Spleen (tissue), 11 donors: ENCODE measurements around the gene DHCR7. TPM values are rescaled to one million over a fixed set of nuclear protein-coding genes. Genes with fewer than 3 reads are reported as not detected.

Source experiments
- DNase-seq: peaks from one replicate; pipeline ENCODE4 v3.0.0-alpha.2; 2020
- H3K27ac ChIP-seq, 8 donors: fragments of 200-600 bp; sonication (generic) in 7 of 8; 1 replicate in 4 of 8; 2 replicates in 4 of 8; pipeline versions ENCODE4 v1.5.0 to v1.8.0; 2016 to 2021; ENCODE audit warnings: inconsistent platforms in 4 of 8, mild to moderate bottlenecking in 4 of 8, moderate library complexity in 1 of 8
- H3K27me3 ChIP-seq, 7 donors: fragments of 200-600 bp; sonication (generic) in 6 of 7; replicated peaks in 1 of 7; 1 replicate in 4 of 7; 2 replicates in 3 of 7; pipeline versions ENCODE4 v1.5.0 to v1.8.0; 2016 to 2021; ENCODE audit warnings: inconsistent platforms in 3 of 7, mild to moderate bottlenecking in 1 of 7
- H3K36me3 ChIP-seq, 6 donors: fragments of 200-600 bp; sonication (generic) in 5 of 6; 1 replicate in 4 of 6; 2 replicates in 2 of 6; pipeline versions ENCODE4 v1.5.0 to v1.8.0; 2016 to 2021; ENCODE audit warnings: inconsistent platforms in 2 of 6
- H3K4me1 ChIP-seq, 6 donors: fragments of 200-600 bp; sonication (generic) in 5 of 6; 1 replicate in 3 of 6; 2 replicates in 3 of 6; pipeline versions ENCODE4 v1.5.0 to v1.8.0; 2016 to 2021; ENCODE audit warnings: inconsistent platforms in 3 of 6
- H3K4me3 ChIP-seq, 8 donors: fragments of 200-600 bp; sonication (generic) in 7 of 8; 1 replicate in 4 of 8; 2 replicates in 4 of 8; pipeline versions ENCODE4 v1.5.0 to v1.8.0; 2016 to 2021; ENCODE audit warnings: inconsistent platforms in 4 of 8, mild to moderate bottlenecking in 4 of 8, moderate library complexity in 2 of 8
- H3K9me3 ChIP-seq, 8 donors: fragments of 200-600 bp; sonication (generic) in 7 of 8; 1 replicate in 4 of 8; 2 replicates in 4 of 8; pipeline versions ENCODE4 v1.5.0 to v1.8.0; 2016 to 2021; ENCODE audit warnings: inconsistent platforms in 4 of 8
- POLR2A ChIP-seq, 3 donors: fragments of 450-650 bp; IDR thresholded peaks; one replicate each; pipeline ENCODE4 v1.5.1; 2017; ENCODE audit warnings: antibody characterized with exemption in 3 of 3, mild to moderate bottlenecking in 1 of 3
- POLR2AphosphoS5 ChIP-seq, 3 donors: sonication (generic); formaldehyde crosslinking; IDR thresholded peaks; one replicate each; pipeline ENCODE4 v1.5.1; 2017; ENCODE audit warnings: antibody characterized with exemption in 3 of 3
- WGBS, 5 donors: extraction: QIAGEN DNeasy Blood & Tissue Kit in 3 of 5; methylation state at CpG; one replicate each; pipeline versions ENCODE4 v1.1.5 to v1.1.7; 2013 to 2018; 5-methylcytosine and 5-hydroxymethylcytosine counted together
- intact Hi-C: fragments of 100-400 bp; cut with DNase I; formaldehyde crosslinking; loops from one replicate; pipeline ENCODE4 v1.15.0; 2023; ENCODE audit warnings: low total_unique reads
- polyA plus RNA-seq, 3 donors: library from polyadenylated mRNA; stranded (reverse); fragments of 200-250 nt; gene quantifications; one replicate each; pipeline ENCODE4 v1.2.1, GENCODE V29; 2013
- total RNA-seq, 7 donors: library from RNA; depleted of rRNA in 3 of 7; stranded (reverse); fragments of >200 nt in 3 of 7; fragmentation: NEBNext Ultra II Directional in 4 of 7; extraction: Animal tissue kit (Norgen Biotek cat#: 25700) in 4 of 7; gene quantifications; one replicate each; pipeline versions ENCODE4 v1.1.0 to v1.2.1, GENCODE V29; 2016 to 2021
- TF ChIP-seq, protein P1 (sequence below), 11 experiments: fragments of 200-600 bp in 7 of 11; fragments of 450-650 bp in 4 of 11; sonication (generic) in 4 of 11; IDR thresholded peaks in 8 of 11; conservative IDR thresholded peaks in 3 of 11; 1 replicate in 7 of 11; 2 replicates in 4 of 11; pipeline versions ENCODE4 v1.4.0 to v1.8.0; 2016 to 2021; ENCODE audit warnings: antibody characterized with exemption in 11 of 11, inconsistent platforms in 4 of 11, mild to moderate bottlenecking in 1 of 11
- donor health status: healthy with polysubstance abuse.
- donor health status: DM: no; HTN: no; CAD: no; lungs with moderate emphysema.
- donor health status: DM: no; HTN: no; CAD: no.
- donor health status: Bipolar disorder and iron deficiency.
- donor health status: healthy.
- donor health status: DM: no; HTN: no; CAD: no.
- donor health status: DM: yes; HTN: yes; CAD: no.

Gene DHCR7
- total and polyA plus RNA-seq, 10 donors, result 3.6 to 26.4 (median 14.3) TPM

- TF ChIP-seq POLR2AphosphoS5 (IDR thresholded peaks at IDR 0.05), result no peak
- no peak for TF ChIP-seq POLR2A (IDR thresholded peaks at IDR 0.05)
- TF ChIP-seq, protein P1, sequence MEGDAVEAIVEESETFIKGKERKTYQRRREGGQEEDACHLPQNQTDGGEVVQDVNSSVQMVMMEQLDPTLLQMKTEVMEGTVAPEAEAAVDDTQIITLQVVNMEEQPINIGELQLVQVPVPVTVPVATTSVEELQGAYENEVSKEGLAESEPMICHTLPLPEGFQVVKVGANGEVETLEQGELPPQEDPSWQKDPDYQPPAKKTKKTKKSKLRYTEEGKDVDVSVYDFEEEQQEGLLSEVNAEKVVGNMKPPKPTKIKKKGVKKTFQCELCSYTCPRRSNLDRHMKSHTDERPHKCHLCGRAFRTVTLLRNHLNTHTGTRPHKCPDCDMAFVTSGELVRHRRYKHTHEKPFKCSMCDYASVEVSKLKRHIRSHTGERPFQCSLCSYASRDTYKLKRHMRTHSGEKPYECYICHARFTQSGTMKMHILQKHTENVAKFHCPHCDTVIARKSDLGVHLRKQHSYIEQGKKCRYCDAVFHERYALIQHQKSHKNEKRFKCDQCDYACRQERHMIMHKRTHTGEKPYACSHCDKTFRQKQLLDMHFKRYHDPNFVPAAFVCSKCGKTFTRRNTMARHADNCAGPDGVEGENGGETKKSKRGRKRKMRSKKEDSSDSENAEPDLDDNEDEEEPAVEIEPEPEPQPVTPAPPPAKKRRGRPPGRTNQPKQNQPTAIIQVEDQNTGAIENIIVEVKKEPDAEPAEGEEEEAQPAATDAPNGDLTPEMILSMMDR (IDR thresholded peaks at IDR 0.05 in 8 of 11, conservative IDR thresholded peaks at IDR 0.05 in 3 of 11), result no peak
- intact Hi-C loops, result no loop called here
- no peaks in the 10 kb centered on the region for H3K9me3 ChIP-seq
- WGBS, 5 donors, result 86 to 89% (median 86%) methylated on average over 4 to 6 of the region's 6 CpGs
- H3K4me3 ChIP-seq, result no peak overlapping the region
- peaks cover 0 to 22% (median 13%) of the 10 kb centered on the region in 6 donors for H3K4me1 ChIP-seq
- H3K36me3 ChIP-seq, result peaks cover 0 to 9% (median 1%) of the 10 kb centered on the region in 6 donors
- no peak for DNase-seq
- H3K27me3 ChIP-seq, result no peaks in the 10 kb centered on the region
- no peak overlapping the region for H3K27ac ChIP-seq
These were observed 18.5 kb downstream of the DHCR7 start for GRCh38 chr11:71429701-71430100.

DNA sequence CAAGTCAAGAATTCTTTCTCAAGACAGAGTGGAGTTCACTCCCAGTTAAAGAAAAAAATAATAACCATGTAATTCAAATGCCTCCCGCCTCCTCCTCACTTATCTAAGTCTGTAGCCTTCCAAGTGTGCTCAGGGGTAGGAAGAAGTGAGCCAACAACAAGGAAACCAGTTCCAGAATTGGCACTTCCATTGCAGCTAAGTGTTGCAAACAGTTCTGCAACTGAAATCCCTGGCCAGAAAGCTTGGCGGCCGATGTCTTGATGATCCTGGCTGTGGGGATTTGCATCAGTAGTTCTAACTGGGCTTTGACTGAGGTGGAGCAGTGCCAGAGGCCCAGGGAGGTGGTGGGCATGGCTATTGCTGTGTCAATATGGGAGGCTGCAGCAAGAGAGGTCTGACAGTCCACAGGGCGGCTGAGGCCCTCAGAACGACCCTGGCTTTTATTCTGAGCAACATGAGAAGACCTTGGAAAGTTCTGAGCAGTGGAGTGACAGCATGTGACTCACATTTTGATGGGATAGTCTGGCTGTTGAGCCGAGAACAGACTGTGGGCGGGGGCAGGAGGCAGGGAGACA lies 19.2 kb downstream of the DHCR7 start:
- Histone ChIP-seq H3K27me3 (no peaks in the 10 kb centered on the region), H3K9me3 (no peaks in the 10 kb centered on the region), H3K4me1 (peaks cover 0 to 15% (median 8%) of the 10 kb centered on the region in 6 donors), H3K4me3 (no peak overlapping the region), H3K27ac (no peak overlapping the region), H3K36me3 (peaks cover 0 to 3% (median 0%) of the 10 kb centered on the region in 6 donors)
- WGBS, 5 donors, result 73 to 86% (median 81%) methylated on average over 7 of the region's 7 CpGs
- intact Hi-C loops, result no loop called here
- no peak for DNase-seq
- TF ChIP-seq, protein P1 (IDR thresholded peaks at IDR 0.05 in 8 of 11, conservative IDR thresholded peaks at IDR 0.05 in 3 of 11), result no peak
- no peak for TF ChIP-seq POLR2AphosphoS5 (IDR thresholded peaks at IDR 0.05)
- no peak for TF ChIP-seq POLR2A (IDR thresholded peaks at IDR 0.05)

DNA sequence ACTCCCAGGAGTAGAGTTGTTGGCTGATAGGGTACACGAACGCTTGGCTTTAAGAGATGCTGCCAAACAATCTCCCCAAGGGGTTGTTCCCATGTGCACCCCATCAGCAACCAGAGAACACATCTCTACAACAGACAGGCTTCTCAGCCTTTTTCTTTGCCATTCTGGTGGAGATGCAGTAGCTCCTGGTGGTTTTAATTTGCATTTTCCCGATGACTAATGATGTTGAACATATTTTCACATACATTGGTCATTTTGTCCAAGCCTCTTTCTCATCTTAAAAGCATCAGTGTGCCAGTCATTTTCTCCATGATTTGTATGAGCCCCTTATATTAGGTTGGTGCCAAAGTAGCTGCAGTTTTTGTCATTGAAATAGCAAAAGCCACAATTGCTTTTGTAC lies 21.8 kb downstream of the DHCR7 start:
- WGBS, 5 donors, result 83 to 95% (median 91%) methylated on average over 3 of the region's 3 CpGs
- Histone ChIP-seq H3K9me3 (no peaks in the 10 kb centered on the region), H3K36me3 (no peaks in the 10 kb centered on the region), H3K27ac (no peak overlapping the region), H3K4me3 (no peak overlapping the region), H3K4me1 (peaks cover 0 to 11% (median 0%) of the 10 kb centered on the region in 6 donors), H3K27me3 (no peaks in the 10 kb centered on the region)
- TF ChIP-seq, protein P1 (IDR thresholded peaks at IDR 0.05 in 8 of 11, conservative IDR thresholded peaks at IDR 0.05 in 3 of 11), result no peak
- TF ChIP-seq POLR2AphosphoS5 (IDR thresholded peaks at IDR 0.05) (no peak), POLR2A (IDR thresholded peaks at IDR 0.05) (no peak)
- intact Hi-C loops, result no loop called here
- no peak for DNase-seq

DNA sequence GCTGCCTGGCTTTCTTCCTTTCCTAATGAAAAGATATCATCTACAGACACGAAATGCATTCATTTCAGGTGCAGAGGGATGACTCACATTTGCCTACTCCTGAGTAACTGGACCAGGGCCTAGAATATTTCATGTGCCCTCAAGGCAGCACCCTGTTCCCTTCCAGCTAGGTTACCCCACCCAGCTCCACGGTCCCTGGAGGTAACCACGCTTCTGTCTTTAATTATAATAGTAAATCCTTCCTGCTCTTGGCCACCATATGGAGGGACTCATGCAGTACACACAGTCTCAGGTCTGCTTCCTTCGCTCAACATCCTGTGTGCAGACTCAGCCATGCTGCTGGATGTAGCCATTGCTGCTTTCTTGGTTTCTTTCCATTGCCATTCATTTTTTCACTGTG lies 22.3 kb downstream of the DHCR7 start:
- Histone ChIP-seq H3K36me3 (no peaks in the 10 kb centered on the region), H3K4me1 (peaks cover 0 to 13% (median 0%) of the 10 kb centered on the region in 6 donors), H3K4me3 (no peak overlapping the region), H3K27ac (no peak overlapping the region), H3K9me3 (no peaks in the 10 kb centered on the region), H3K27me3 (no peaks in the 10 kb centered on the region)
- TF ChIP-seq POLR2AphosphoS5 (IDR thresholded peaks at IDR 0.05), result no peak
- TF ChIP-seq POLR2A (IDR thresholded peaks at IDR 0.05), result no peak
- TF ChIP-seq, protein P1 (IDR thresholded peaks at IDR 0.05 in 8 of 11, conservative IDR thresholded peaks at IDR 0.05 in 3 of 11), result no peak
- DNase-seq, result no peak
- intact Hi-C loops, result no loop called here
- 68 to 73% (median 71%) methylated on average over 4 of the region's 4 CpGs for WGBS, 5 donors
